Mesendoderm (in vitro differentiated cells): Measurements from ENCODE around the gene ZNF618.

Experiments used
- DNase-seq: peaks from one replicate; pipeline ENCODE4 v3.0.0; 2013
- H2AK5ac ChIP-seq: 2 replicates; pipeline ENCODE4 v1.6.1; 2013; ENCODE audit warnings: low read length, inconsistent platforms
- H2BK120ac ChIP-seq: 2 replicates; pipeline ENCODE4 v1.6.1; 2013; ENCODE audit warnings: low read depth, mild to moderate bottlenecking, low read length, moderate library complexity, mixed read lengths
- H2BK15ac ChIP-seq: replicated peaks from 2 replicates; pipeline ENCODE4 v1.6.1; 2013; ENCODE audit warnings: low read depth, mild to moderate bottlenecking, moderate library complexity
- H2BK5ac ChIP-seq: 2 replicates; pipeline ENCODE4 v1.6.1; 2013; ENCODE audit warnings: low read length, inconsistent platforms
- H3K18ac ChIP-seq: 2 replicates; pipeline ENCODE4 v1.6.1; 2013; ENCODE audit warnings: mild to moderate bottlenecking, low read length, mixed read lengths
- H3K23ac ChIP-seq: one replicate; pipeline ENCODE4 v1.6.1; 2013; ENCODE audit warnings: low read length
- H3K27ac ChIP-seq: 2 replicates; pipeline ENCODE4 v1.5.1; 2013; ENCODE audit warnings: low read depth, mild to moderate bottlenecking, inconsistent platforms, low read length, moderate library complexity
- H3K27me3 ChIP-seq: 2 replicates; pipeline ENCODE4 v1.6.1; 2013; ENCODE audit warnings: low read length, control low read depth, mild to moderate bottlenecking, inconsistent platforms; ENCODE audit not compliant: insufficient read depth, poor library complexity
- H3K36me3 ChIP-seq: 2 replicates; pipeline ENCODE4 v1.6.1; 2013; ENCODE audit warnings: low read length, inconsistent platforms; ENCODE audit not compliant: control insufficient read depth, insufficient read depth
- H3K4ac ChIP-seq: one replicate; pipeline ENCODE4 v1.6.1; 2013; ENCODE audit warnings: low read depth, mild to moderate bottlenecking, low read length, moderate library complexity
- H3K4me1 ChIP-seq: 2 replicates; pipeline ENCODE4 v1.6.1; 2013; ENCODE audit warnings: low read depth, low read length, inconsistent platforms; ENCODE audit not compliant: control insufficient read depth
- H3K4me2 ChIP-seq: 2 replicates; pipeline ENCODE4 v1.6.1; 2013; ENCODE audit warnings: low read length
- H3K4me3 ChIP-seq: 2 replicates; pipeline ENCODE4 v1.5.1; 2013; ENCODE audit warnings: mild to moderate bottlenecking, low read length
- H3K56ac ChIP-seq: one replicate; pipeline ENCODE4 v1.6.1; 2013; ENCODE audit warnings: low read length
- H3K79me1 ChIP-seq: 2 replicates; pipeline ENCODE4 v1.6.1; 2013; ENCODE audit warnings: low read length, inconsistent platforms
- H3K79me2 ChIP-seq: 2 replicates; pipeline ENCODE4 v1.6.1; 2013; ENCODE audit warnings: mild to moderate bottlenecking, low read length; ENCODE audit not compliant: control insufficient read depth, insufficient read depth
- H3K9ac ChIP-seq: 2 replicates; pipeline ENCODE4 v1.6.1; 2013; ENCODE audit warnings: low read length, inconsistent platforms
- H4K5ac ChIP-seq: one replicate; pipeline ENCODE4 v1.6.1; 2013; ENCODE audit warnings: low read length
- H4K8ac ChIP-seq: one replicate; pipeline ENCODE4 v1.6.1; 2013; ENCODE audit warnings: low read depth, mild to moderate bottlenecking, control low read depth, low read length, moderate library complexity
- WGBS: extraction: QIAGEN DNeasy Blood & Tissue Kit; methylation state at CpG from one replicate; pipeline ENCODE4 v1.1.7; 2013; ENCODE audit warnings: low lambda C conversion rate, missing lambda C conversion rate; ENCODE audit not compliant: insufficient coverage; ENCODE audit errors: extremely low coverage; 5-methylcytosine and 5-hydroxymethylcytosine counted together

ZNF618 gene

DNA sequence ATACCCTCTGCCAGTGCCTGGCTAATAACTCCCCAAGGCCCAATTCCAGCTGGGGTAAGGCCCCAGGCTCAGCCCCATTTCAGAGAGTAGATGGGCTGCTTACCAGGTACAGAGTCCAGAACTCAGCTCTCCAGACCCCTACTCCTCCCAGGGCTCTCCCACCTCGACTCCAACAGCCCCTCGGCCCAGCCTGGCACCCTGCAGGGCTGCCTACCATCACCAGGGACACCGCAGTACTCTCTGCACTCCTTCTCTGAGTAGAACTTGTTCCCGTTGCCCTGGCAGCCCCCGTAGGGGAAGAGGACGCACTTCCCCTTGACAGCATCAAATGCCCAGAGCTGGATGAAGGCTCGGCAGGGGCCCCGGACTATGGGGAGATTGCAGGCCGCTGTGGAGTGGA lies 184.6 kb downstream of the ZNF618 start:
- Histone ChIP-seq H2BK5ac (no peak overlapping the region), H4K5ac (no peak overlapping the region), H2AK5ac (no peak overlapping the region), H3K23ac (no peak overlapping the region), H3K79me1 (no peaks in the 10 kb centered on the region), H3K27ac (no peak overlapping the region), H3K4me3 (no peak overlapping the region), H3K36me3 (no peaks in the 10 kb centered on the region), H4K8ac (no peak overlapping the region), H3K4me2 (no peak overlapping the region), H2BK120ac (no peak overlapping the region), H3K9ac (no peak overlapping the region), H3K27me3 (no peaks in the 10 kb centered on the region), H3K18ac (no peak overlapping the region), H3K56ac (no peak overlapping the region), H3K4me1 (no peaks in the 10 kb centered on the region), H3K4ac (no peak overlapping the region), H2BK15ac (no peak overlapping the region), H3K79me2 (no peaks in the 10 kb centered on the region)
- WGBS, result no CpG with 5 or more reads among the region's 9 CpGs
- DNase-seq, result no peak

DNA sequence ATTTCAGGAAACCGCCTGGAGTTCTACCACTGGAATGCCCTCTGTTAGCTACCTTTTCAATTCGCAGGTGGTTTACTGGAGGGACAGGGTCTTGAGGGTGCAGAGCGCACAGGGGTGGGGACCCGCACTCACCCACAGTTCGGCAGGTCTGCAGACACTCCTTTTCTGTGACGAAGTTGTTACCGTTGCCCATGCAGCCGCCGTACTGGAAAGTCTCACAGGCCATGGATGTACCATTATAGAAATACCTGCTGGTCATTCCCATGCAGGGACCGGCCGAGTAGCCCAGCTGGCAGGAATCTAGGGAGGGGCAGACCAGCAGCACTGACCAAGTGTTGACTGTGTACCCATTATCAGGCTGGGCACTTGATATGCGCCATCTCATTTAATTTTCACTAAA lies 185.2 kb downstream of the ZNF618 start:
- Histone ChIP-seq H4K5ac (no peak overlapping the region), H3K9ac (no peak overlapping the region), H3K4me3 (no peak overlapping the region), H3K18ac (no peak overlapping the region), H4K8ac (no peak overlapping the region), H3K27me3 (no peaks in the 10 kb centered on the region), H3K79me1 (no peaks in the 10 kb centered on the region), H2BK120ac (no peak overlapping the region), H2AK5ac (no peak overlapping the region), H3K23ac (no peak overlapping the region), H2BK15ac (no peak overlapping the region), H3K79me2 (no peaks in the 10 kb centered on the region), H3K36me3 (no peaks in the 10 kb centered on the region), H2BK5ac (no peak overlapping the region), H3K4ac (no peak overlapping the region), H3K27ac (no peak overlapping the region), H3K4me1 (no peaks in the 10 kb centered on the region), H3K56ac (no peak overlapping the region), H3K4me2 (no peak overlapping the region)
- no peak for DNase-seq
- no CpG with 5 or more reads among the region's 12 CpGs for WGBS

DNA sequence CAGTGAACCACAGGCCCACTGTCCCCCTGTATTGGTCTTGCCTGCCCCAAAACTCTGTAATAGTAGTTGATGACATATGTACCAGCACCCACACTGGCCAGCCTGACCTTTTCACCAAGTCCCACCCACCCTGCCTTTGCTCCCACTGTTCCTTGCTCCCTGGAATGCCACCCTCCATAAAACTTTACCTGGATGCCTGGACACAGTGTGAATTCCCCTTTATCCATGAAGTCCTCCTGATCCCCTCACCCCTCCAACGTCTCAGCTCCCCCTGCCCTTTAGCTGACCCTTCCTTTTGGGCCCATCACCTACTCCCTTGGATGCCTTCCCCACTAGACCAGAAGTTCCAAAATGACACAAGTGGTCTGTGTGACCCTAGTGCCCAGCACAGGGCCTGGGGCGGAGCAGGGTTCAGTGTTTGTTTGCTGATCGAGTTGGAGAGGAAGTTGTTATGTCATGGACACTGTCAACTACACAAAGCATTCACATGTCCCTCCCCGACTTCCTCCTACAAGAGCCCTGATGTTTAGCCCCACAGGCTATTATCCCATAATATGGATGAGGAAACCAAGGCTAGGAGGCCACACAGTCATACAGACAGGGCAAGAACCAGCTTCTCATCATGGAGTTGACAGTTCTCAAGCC lies 185.8 kb downstream of the ZNF618 start:
- Histone ChIP-seq H4K5ac (no peak overlapping the region), H2AK5ac (no peak overlapping the region), H3K27ac (no peak overlapping the region), H3K79me1 (no peaks in the 10 kb centered on the region), H3K4me3 (no peak overlapping the region), H3K4me1 (no peaks in the 10 kb centered on the region), H3K56ac (no peak overlapping the region), H2BK15ac (no peak overlapping the region), H4K8ac (no peak overlapping the region), H2BK5ac (no peak overlapping the region), H3K79me2 (no peaks in the 10 kb centered on the region), H3K4ac (no peak overlapping the region), H3K9ac (no peak overlapping the region), H3K27me3 (no peaks in the 10 kb centered on the region), H3K36me3 (no peaks in the 10 kb centered on the region), H2BK120ac (no peak overlapping the region), H3K23ac (no peak overlapping the region), H3K4me2 (no peak overlapping the region), H3K18ac (no peak overlapping the region)
- WGBS, result no CpG with 5 or more reads among the region's 4 CpGs
- DNase-seq, result no peak

DNA sequence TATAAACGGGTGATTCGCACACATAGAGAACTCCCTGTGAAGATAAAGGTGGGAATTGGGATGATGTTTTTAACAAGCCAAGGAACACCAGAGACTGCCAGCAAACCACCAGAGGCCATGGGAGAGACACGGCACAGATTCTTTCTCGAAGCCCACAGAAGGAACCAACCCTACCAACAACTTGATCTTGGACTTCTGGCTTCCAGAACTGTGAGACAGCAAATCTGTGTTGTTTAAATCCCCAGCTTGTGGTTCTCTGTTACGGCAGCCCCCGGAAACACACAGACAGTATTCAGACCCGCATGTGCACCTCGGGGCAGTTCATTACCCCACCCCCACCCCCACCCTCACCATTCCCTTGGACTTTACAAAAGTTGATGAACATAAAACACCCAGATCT lies 189.2 kb downstream of the ZNF618 start:
- Histone ChIP-seq H3K27ac (no peak overlapping the region), H3K27me3 (no peaks in the 10 kb centered on the region), H4K8ac (no peak overlapping the region), H2BK15ac (no peak overlapping the region), H3K23ac (no peak overlapping the region), H3K4me3 (no peak overlapping the region), H2BK120ac (no peak overlapping the region), H3K18ac (no peak overlapping the region), H3K9ac (no peak overlapping the region), H3K4ac (no peak overlapping the region), H3K4me1 (no peaks in the 10 kb centered on the region), H3K4me2 (no peak overlapping the region), H3K79me2 (no peaks in the 10 kb centered on the region), H3K56ac (no peak overlapping the region), H3K36me3 (no peaks in the 10 kb centered on the region), H2AK5ac (no peak overlapping the region), H2BK5ac (no peak overlapping the region), H4K5ac (no peak overlapping the region), H3K79me1 (no peaks in the 10 kb centered on the region)
- WGBS, result no CpG with 5 or more reads among the region's 8 CpGs
- no peak for DNase-seq

DNA sequence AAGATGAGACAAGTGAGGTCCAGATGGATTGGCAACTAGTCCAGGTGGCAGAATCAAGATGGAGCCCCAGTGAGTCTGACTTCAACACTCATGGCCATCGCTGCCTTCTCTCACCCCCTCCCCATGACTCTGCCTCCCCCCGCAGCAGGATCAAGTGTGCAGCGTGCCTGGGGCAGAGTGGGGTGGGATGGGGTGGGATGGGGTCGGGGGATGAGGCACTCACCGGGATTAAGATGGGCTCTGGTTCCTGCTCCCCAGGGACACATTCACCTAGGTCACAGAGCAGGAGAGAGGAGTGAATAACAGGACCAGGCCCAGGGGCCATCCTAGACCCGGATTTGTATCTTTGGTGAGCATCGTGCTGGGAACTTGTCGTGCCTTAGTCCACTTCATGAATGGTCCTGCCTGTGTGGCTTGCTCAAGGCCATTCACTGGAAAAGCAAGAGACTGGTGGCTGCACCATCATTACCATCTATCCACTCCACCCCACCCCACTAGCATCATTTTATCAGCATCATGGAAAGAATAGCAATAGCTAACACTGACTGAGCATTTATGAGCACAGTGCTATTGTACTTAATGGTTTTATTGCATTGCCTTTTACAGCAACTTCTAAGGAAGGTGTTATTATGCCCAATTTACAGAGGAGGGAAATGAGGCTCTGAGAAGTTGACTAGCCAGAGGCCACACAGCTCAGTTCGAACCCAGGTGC lies 193.5 kb downstream of the ZNF618 start:
- Histone ChIP-seq H3K18ac (no peak overlapping the region), H3K4me1 (no peaks in the 10 kb centered on the region), H3K27ac (no peak overlapping the region), H3K4ac (no peak overlapping the region), H2AK5ac (no peak overlapping the region), H3K27me3 (no peaks in the 10 kb centered on the region), H3K4me3 (no peak overlapping the region), H3K56ac (no peak overlapping the region), H3K36me3 (no peaks in the 10 kb centered on the region), H3K23ac (no peak overlapping the region), H3K79me1 (no peaks in the 10 kb centered on the region), H4K5ac (no peak overlapping the region), H2BK5ac (no peak overlapping the region), H4K8ac (no peak overlapping the region), H3K9ac (no peak overlapping the region), H2BK120ac (no peak overlapping the region), H3K79me2 (no peaks in the 10 kb centered on the region), H3K4me2 (no peak overlapping the region), H2BK15ac (no peak overlapping the region)
- WGBS, result no CpG with 5 or more reads among the region's 9 CpGs
- no peak for DNase-seq
